Measurements from ENCODE around the gene NR4A2.

Gene NR4A2

DNA sequence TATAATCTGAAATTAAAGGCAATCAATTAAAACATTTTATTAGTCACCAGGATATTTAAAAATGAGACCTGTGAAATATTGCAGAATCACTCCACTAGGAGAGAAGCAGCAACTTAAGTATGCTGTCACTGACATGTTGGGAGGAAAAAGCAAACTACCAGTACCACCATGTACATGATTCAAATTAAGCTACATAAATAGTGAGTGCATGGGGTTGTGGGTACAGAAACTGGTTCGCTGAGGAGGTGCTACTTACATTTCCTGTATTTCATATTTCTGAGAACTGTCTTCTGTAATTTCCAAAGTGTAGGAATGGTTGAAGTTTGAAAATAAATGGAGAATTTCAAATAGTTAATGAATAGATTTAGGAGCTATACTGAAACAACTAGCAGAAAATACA is 7.9 kb upstream of the NR4A2 start:
- no peak for DNase-seq (ENCODE audit: low read depth, low spot score)

DNA sequence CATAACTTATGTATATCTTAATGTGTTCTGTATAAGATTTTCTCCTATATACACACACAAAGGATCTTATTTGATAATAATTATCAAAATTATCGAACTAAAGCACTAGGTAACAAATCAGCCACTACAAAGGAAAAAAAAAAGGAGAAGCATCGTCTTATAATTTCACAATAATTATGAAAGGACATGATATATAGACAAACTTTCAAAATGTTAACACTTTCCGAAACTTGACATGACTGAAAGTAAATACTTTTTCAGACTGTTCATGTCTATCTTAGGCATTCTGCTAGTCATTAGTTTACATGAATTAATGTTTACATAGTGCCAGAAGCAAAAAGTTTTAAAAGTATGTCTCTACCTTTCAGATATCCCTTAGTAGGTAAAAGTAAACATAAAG is 7.3 kb upstream of the NR4A2 start:
- no peak for DNase-seq (ENCODE audit: low read depth, low spot score)

DNA sequence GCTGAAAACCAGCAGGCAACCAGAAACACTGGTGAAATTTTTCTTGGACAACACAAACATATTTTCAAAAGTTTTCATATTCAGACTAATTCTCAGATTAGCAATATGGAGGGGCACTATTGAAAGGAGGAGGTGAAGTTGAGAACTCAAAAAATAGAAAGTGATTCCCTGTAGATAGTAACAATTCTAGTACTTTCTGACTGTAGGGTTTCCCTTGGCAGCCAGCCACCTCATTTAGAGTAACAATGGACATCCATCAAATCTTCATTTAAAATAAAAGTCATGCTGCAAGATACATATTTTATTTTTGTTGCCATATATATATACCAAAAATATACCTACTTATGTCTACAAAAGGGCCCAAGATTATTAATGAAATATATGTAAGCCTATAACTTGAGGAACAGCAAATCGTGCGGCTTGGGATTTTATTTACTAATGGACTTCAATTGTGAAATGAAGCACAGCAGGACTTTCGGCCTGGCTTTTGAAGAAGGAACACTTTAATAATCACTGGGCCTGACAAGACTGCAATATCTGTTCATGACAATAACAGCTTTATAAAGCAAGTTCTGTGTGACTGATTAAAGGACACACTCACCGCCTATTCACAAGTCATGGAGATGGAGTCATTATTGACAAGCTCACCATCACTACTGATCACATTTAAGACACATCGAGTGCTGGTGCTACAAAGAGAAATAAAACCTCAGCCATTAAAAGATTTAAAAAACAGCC is 6.8 kb upstream of the NR4A2 start:
- DNase-seq (ENCODE audit: low read depth, low spot score) = no peak

DNA sequence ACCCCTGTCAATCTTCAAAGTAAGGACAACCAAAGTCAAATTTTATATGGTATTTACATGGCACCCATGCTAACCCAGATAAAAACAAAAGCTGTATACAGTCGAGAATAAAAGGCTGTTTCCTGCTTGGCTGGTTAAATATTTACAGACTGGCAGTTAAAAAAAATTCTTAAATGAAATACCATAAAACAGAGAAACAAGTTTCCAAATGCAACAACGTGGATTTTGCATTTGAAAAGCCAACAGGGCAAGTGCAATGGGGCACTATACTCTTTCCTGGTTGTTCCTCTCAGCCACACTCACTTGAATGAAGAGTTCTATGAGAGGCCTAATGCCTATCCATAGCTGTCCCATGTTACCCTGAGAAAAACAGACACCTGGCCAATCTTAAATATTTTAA is 6.1 kb upstream of the NR4A2 start:
- no peak for DNase-seq (ENCODE audit: low read depth, low spot score)

DNA sequence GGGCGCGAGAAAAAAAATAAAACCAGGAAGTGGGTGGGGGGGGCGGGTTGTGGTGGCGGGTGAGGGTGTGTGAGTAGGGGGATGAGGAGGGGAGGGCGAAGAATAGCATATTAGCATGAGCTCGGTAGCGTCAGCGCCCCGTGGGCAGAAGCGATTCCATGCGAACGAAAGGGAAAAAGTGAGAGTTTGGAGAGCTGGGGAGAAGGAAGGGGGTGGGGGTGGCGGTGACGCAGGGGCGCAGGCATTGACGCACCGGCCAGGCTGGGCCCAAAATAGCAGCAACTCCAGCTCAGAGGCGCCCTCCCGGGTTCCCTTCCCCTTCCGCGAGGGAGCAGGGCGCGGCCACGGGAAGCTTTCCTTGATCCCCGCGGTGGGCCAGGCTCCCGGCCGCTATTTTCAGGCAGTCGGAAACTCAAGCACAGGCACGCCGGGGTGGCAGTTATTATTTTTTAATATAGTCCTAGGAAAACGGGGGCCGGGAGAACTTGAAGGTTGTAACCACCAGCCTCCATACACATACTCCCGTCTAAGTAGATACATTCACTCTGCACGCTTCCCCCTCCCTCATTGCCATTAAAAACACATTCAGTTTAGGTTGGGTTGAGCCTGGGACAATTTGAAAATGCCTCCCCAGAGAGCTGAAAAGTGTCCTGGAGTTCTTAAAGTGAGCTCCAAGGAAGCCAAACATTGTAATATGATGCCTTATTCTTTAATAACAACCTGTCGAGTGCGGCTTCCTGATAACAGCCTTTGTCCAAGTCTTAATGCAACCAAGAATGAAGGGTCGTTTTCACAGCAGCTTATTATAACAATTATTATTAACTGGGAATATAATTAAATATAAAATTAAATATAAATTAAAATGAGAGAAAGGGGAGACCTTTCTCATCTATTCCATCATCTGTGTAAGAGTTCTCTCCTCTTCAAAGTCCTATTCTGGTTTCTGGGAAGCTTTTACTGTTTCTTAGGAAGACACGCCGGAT is 2.3 kb upstream of the NR4A2 start:
- peak; percentile 69 for DNase-seq (ENCODE audit: low read depth, low spot score)

DNA sequence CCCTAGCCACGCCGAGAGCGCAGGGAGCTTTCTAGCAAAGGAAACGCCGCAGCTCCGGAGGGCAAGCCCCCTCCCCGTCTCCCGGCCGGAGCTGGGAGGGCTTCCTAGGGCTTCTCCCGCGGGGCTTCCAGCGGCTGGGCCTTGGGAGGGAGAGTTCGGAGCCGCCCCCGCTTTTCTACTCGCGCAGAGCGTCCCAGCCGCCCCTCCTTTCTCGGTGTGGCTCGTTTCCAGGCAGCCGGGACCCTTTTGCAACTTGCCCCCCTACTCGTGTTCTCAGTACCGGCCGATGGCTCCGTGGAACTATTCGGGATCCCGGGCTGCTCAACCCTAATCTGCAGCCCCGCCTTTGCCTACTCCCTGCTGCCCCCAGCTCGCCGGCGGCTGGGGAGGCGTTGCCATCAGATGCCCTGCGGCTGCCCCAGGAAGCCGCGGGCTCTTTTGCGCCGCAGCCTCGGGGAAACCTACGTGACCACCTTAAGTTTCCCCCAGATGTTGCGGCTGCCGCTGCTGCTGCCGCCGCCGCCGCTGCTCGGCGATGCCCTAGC is 1.5 kb upstream of the NR4A2 start:
- no peak for DNase-seq (ENCODE audit: low read depth, low spot score)

DNA sequence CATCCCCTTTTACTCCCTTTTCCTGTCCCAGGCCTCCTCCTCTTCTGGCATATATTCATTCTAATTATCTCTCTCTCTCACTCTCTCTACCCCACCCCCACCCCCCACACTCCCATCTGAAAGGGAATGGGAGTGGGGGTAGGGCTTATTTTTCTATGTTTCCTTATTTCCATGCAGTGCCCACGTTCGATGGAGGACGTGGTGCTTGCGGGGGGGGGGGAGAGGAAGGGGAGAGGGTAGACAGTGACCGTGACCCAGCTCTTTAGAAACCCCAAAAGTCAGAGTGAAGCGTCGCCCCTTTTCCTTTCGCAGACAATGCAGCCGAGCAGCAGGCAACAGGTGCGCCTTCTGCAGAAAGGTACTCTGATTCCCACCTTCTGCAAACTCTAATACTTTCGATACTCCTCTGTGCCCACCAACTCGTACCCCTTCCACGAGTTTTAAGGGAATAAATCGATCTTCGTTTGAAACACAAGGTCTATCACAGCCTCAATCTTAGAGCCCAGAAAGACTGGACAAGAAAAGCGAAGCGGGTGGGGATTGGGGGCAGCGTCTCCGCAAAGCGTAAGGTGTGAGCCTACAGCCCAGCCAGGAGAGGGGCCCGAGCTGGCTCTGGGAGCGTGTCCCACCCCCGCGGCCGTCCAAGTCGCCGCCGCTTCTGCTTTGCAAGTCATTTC is 891 bp upstream of the NR4A2 start:
- DNase-seq (ENCODE audit: low read depth, low spot score) = no peak

DNA sequence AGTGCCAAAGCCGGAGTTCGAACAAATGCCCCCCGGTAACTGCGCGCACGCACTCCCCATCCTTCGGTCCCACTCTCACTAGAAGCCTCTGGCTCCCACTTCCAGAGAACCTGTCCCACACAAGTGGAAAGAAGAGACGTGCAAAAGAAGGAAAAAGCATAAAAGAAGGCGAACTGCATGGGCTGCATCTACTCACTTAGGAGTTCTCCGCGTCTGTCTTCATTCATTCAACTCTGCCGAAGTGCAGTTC is 312 bp downstream of the NR4A2 start:
- no peak for DNase-seq (ENCODE audit: low read depth, low spot score)

DNA sequence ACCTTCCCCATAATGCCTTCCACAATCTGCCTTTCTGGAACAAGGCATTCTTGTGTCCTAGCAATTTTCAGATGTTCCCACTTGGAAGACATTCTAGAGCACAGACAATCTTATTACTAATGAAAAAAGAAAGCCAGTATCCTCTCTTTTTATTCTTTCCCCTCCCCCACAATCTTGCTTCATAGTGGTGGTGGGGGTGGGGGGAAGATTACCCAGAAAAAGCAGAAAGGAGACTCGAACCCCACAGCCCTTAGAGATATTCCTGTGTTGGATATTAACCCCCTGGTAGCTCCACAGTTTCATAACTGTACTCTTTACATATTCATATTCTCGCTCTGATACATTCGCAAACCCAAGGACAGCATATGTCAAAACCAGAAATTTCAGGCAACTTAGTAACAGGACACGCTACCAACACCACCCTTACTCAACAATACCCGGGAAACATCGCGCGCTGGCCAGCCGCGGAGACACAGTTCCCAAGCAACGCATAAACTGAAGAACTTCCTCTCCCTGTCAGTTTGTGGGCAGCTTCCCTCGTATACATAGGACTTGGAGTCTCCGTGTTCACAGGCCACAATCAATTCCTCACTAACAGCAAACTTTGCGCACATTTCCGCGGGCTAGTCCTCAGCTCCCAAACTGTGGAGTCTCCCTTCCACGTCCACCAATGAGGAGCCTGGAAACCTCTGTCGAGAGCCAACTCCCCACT is 793 bp downstream of the NR4A2 start:
- no peak for DNase-seq (ENCODE audit: low read depth, low spot score)

DNA sequence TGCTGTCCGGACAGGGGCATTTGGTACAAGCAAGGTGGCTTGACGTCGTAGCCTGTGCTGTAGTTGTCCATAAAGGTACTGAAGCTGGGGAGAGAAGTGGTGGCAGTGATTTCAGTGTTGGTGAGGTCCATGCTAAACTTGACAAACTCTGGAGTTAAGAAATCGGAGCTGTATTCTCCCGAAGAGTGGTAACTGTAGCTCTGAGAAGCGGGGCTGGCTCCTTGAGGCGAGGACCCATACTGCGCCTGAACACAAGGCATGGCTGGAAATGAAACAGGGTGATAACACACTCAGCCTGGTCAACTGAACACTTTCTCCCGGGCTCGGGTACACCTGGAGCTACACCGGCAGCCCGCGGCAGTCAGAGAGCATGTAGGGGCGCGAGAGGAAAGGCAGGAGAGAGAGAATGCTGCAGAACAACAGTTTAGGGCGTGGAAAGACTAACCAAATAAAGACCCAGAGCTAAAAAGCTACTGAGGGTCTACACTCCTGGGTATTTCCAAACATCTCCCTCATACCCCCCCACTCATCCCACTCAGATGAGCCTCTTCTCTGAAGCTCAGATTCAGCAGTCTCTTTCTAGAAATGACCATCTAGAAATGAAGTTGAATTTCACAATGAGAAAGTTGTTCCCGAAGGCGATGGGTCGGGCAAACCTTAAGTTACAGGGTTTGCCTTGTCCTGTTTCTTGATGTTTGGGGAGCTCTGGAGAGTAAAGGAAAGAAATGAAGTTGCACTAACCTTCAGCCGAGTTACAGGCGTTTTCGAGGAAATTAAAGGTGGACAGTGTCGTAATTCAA is 2.4 kb downstream of the NR4A2 start:
- DNase-seq (ENCODE audit: low read depth, low spot score) = no peak

DNA sequence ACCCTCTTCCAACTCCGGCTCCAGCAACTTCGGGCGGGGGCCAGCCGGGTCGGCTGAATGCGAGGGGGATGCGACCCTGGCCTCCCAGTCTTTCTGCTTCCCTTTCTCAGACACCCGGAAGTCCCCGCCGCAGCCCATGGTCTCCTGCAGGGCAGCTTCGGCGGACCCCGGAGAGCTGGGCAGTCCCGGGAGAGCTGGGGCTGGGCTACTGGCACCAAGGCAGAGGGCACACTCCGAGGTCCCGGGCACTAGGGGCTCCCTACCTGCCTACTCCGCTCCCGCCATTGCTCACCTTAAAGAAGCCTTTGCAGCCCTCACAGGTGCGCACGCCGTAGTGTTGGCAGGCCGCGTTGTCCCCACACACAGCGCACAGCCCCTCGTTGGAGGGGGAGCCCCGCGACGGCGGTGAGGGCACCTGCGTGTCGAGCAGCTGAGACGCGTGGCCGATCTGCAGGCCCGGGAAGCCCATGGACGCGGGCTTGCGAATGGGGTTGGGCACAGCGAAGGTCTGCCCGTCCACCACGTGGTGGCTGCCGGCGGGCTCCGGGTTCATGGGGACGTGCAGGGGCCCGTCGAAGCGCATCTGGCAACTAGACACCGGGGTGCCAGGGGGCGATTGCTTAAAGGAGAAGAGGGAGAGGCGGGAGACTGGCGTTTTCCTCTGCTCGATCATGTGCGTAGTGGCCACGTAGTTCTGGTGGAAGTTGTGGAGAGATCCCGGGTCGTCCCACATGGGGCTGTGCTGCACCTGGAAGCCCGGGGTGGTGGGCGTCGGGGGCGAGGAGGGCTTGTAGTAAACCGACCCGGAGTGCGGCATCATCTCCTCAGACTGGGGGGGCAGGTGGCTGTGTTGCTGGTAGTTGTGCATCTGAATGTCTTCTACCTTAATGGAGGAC is 3.2 kb downstream of the NR4A2 start:
- DNase-seq (ENCODE audit: low read depth, low spot score) = no peak

DNA sequence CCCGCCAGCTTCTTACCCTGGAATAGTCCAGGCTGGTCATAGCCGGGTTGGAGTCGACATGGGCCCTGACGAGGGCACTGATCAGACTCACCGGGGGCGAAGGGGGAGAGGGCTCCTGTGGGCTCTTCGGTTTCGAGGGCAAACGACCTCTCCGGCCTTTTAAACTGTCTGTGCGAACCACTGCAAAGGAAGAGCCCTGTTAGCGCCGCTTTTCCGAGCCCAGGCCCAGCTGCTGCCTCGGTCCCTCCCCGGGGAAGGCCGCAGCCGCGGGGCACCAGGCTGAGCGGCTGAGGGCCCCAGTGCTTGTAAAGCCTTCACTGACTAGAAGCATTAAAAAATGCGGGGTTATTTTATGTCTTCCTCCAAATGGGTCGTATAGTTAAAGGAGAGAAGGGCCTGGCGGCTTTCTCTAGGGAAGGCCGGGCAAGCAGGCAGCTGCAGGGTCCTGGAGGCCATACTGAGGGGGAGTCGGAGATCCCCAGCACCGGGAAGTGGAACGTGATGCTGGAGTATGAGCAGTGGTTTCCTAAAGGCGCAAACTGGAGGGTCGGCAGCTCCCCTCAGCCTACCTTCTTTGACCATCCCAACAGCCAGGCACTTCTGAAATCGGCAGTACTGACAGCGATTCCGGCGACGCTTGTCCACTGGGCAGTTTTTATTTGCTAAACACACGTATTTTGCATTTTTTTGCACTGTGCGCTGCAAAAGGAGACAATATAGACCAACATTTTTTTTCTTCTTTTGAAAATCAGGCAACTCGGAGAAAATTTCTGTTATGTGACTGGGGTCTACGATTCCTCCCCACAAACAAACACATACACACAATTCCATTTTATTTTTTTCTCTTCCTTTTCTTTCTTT is 4.5 kb downstream of the NR4A2 start:
- DNase-seq (ENCODE audit: low read depth, low spot score) = no peak

DNA sequence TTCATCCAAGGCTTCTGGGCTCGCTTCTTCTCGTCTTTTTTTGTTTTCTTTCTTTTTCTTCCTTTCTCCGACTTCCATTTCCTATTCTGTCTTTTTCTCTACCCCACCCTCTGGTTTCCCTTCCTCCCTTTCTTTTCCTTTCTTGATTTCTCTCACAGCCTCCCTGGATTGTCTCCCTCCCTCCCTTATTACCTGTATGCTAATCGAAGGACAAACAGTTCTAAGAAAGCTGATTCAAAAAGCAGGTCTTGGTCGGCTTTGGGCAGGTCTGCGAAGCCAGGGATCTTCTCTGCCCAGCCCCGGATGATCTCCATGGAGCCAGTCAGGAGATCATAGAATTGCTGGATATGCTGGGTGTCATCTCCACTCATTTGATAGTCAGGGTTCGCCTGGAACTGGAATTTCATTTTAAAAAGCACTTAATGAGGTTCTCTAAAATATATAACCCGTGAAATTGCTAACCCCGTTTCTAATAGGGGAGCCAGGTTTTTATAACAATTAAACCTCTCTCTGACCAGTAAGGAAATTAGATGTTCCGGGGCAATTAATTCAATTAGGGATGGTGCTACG is 5.9 kb downstream of the NR4A2 start:
- no peak for DNase-seq (ENCODE audit: low read depth, low spot score)

DNA sequence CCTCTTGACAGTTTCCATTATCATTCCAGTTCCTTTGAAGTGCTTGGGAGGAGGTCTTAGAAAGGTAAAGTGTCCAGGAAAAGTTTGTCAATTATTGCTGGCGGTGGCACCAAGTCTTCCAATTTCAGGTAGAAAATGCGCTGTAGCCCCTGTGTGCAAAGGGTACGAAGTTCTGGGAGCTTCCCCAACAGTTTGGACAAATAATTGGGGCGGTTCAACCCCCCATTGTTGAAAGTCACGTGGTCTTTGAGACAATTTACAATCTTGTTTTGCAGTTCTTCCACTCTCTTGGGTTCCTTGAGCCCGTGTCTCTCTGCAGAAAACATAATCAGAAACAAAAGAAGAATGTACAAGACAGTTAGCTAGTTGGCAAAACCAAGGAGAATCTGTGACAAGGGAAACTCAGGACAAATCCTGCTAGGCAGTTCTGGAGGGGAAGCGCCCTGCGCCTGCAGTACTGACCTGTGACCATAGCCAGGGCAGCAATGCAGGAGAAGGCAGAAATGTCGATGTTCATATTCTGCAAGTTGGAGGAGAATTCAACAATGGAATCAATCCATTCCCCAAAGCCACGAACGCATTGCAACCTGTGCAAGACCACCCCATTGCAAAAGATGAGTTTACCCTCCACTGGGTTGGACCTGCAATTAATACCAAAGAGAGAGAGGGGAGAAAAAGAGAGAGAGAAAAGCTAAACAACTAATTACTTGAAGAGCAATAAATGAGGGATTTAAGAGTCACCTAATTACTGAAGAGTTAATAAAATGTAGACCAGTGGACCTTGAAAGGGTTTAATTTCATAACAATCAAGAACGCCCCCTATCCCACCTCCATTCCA is 6.6 kb downstream of the NR4A2 start:
- no peak for DNase-seq (ENCODE audit: low read depth, low spot score)

DNA sequence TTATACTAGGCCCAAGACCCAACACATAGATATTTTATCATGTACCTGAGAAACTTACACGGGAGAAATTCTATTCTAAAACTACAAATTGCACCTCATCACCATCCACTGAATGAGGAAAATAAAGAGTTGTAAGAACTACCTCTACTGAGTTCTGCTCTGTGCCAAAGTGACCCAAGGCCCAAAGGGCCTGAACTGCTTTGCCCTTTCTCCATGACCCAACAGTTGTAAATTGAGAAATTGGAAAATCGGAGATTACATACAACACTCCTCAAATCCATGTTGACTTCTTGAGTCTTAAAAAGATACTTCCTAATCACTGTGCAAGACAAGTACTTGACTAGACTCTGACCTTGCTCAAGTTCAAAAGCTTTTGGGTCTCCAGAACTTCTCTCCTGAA is 8.8 kb downstream of the NR4A2 start:
- no peak for DNase-seq (ENCODE audit: low read depth, low spot score)

DNA sequence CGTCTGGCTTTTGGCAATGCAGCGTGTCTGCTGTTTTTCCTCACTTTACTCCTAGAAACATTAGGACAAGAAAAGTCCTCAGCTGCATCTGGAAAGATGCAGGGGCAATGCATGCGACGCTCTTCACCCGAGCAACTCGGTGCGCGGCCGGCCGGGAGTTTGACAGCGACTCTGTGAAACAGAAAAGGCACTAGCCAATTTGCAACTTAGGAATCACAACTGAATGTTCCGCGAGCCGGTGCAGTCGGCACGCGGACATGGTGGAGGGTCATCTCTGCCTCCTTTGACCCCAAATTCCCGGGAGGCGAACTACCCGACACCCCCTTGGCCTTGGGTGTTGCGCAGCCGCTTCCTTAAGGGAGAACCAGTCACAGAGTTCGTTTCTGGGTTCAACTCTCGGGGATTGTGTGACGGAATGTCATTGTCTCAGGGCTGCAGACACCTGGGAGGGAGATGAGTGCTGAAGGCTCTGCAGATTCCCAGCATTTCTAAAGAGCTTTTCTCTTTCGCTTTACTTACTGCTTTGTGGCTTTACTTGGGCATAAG is 9.8 kb downstream of the NR4A2 start:
- DNase-seq (ENCODE audit: low read depth, low spot score) = no peak

DNA sequence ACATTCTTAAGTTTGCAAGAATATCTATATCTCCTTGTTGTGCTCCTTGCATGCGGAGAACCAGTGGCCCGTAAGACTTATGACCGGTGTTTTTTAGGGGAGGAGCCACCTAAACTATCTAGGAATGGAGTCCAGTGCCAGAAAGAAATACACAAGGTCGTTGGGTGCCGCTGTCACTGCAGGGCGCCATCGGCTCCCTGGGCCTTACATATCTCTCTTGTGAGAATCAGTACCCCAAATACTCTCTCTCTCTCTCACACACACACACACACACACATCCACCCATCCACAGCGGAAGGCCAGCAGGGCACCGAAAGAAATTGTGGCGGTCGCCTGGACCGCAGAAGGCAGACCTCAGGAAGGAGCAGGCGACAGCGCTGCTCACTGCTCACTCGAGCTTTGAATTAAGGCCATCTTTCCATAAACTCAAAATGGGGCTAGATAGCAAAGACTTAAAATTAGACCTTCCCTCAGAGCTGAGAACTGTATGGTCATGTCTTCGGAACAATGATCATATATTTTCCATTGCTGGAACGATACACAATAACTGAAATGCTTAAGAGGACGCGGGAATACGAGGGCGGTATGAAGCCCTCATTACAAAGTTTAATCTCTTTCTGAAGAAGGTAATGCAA is 10.4 kb downstream of the NR4A2 start:
- DNase-seq (ENCODE audit: low read depth, low spot score) = no peak

Data from activated naive CD8-positive, alpha-beta T cell treated with anti-CD3 and anti-CD28 coated beads, Interleukin-2, amount 50 U/mL, for 16 hours (primary cell).